ENCODE measurements around the gene FGD5. TPM values are rescaled to one million over a fixed set of nuclear protein-coding genes. Genes with fewer than 3 reads are reported as not detected.

Gene FGD5
- total RNA-seq (10 to 100 TPM; 12.1 to 21.9 TPM), polyA plus RNA-seq (ENCODE audit: insufficient read length in 2 of 2) (10 to 100 TPM; 12.0 to 14.3 TPM)
- long read RNA-seq, donor 1: 0 reads
- long read RNA-seq, donor 2: 0 reads
- long read RNA-seq, donor 3, partial matches to known transcripts: 0 of 2 reads
- long read RNA-seq, donor 3, other reads (novel, unspliced or antisense): 0 of 2 reads
- long read RNA-seq, donor 4, partial matches to known transcripts: 47 of 79 reads
- long read RNA-seq, donor 4, other reads (novel, unspliced or antisense): 27 of 79 reads

- Histone ChIP-seq H3K27ac (ENCODE audit: low read depth, low read length) (no peak within 1 kb of the TSS), H3K4me3 (ENCODE audit: low read depth, low read length) (no peak within 1 kb of the TSS), H3K4me1 (ENCODE audit: control insufficient read depth, insufficient read depth, low read length) (peaks cover 3% of the 10 kb centered on the region), H3K27me3 (ENCODE audit: control insufficient read depth, insufficient read depth, low read length) (peaks cover 2% of the 10 kb centered on the region), H3K36me3 (ENCODE audit: control insufficient read depth, insufficient read depth, low read length) (peaks cover 11% of the 10 kb centered on the region), H3K9me3 (ENCODE audit: control insufficient read depth, insufficient read depth, low read length) (no peaks in the 10 kb centered on the region)
- 88% methylated on average over 22 of the region's 25 CpGs for WGBS (ENCODE audit: insufficient coverage)
- DNase-seq (ENCODE audit: low read depth in 4 of 6, low spot score in 6 of 6): no peak
Observed at GRCh38 chr3:14818804-14819500, at the start of gene FGD5. TSS of gene FGD5 (plus strand) at chr3:14818962. CDS start at chr3:14819072, 110 bp downstream.

- no peaks in the 10 kb centered on the region for H3K36me3 ChIP-seq (ENCODE audit: control insufficient read depth, insufficient read depth, low read length)
- H3K27ac ChIP-seq (ENCODE audit: low read depth, low read length): no peak overlapping the region
- WGBS (ENCODE audit: insufficient coverage): 93% methylated on average over 10 of the region's 11 CpGs
- DNase-seq (ENCODE audit: low read depth in 4 of 6, low spot score in 6 of 6): no peak
- no peaks in the 10 kb centered on the region for H3K4me1 ChIP-seq (ENCODE audit: control insufficient read depth, insufficient read depth, low read length)
- H3K4me3 ChIP-seq (ENCODE audit: low read depth, low read length): no peak overlapping the region
- no peaks in the 10 kb centered on the region for H3K9me3 ChIP-seq (ENCODE audit: control insufficient read depth, insufficient read depth, low read length)
- H3K27me3 ChIP-seq (ENCODE audit: control insufficient read depth, insufficient read depth, low read length): no peaks in the 10 kb centered on the region
Observed at GRCh38 chr3:14769544-14770325, 49.0 kb upstream of the FGD5 start.

- DNase-seq (ENCODE audit: low read depth in 4 of 6, low spot score in 6 of 6): no peak
- 92% methylated on average over 7 of the region's 7 CpGs for WGBS (ENCODE audit: insufficient coverage)
- H3K27me3 ChIP-seq (ENCODE audit: control insufficient read depth, insufficient read depth, low read length): no peaks in the 10 kb centered on the region
Observed at GRCh38 chr3:14770591-14770990, 48.2 kb upstream of the FGD5 start.

GRCh38 chr3:14771593-14772497 is 46.9 kb upstream of the FGD5 start:
- Histone ChIP-seq H3K27ac (ENCODE audit: low read depth, low read length) (no peak overlapping the region), H3K36me3 (ENCODE audit: control insufficient read depth, insufficient read depth, low read length) (no peaks in the 10 kb centered on the region), H3K4me3 (ENCODE audit: low read depth, low read length) (no peak overlapping the region), H3K4me1 (ENCODE audit: control insufficient read depth, insufficient read depth, low read length) (no peaks in the 10 kb centered on the region), H3K27me3 (ENCODE audit: control insufficient read depth, insufficient read depth, low read length) (no peaks in the 10 kb centered on the region), H3K9me3 (ENCODE audit: control insufficient read depth, insufficient read depth, low read length) (no peaks in the 10 kb centered on the region)
- no peak for DNase-seq (ENCODE audit: low read depth in 4 of 6, low spot score in 6 of 6)
- 89% methylated on average over 11 of the region's 18 CpGs for WGBS (ENCODE audit: insufficient coverage)

More at GRCh38 chr3:14770591-14770990, 48.2 kb upstream of the FGD5 start:
- Histone ChIP-seq H3K9me3 (ENCODE audit: control insufficient read depth, insufficient read depth, low read length) (no peaks in the 10 kb centered on the region), H3K4me1 (ENCODE audit: control insufficient read depth, insufficient read depth, low read length) (no peaks in the 10 kb centered on the region), H3K27ac (ENCODE audit: low read depth, low read length) (no peak overlapping the region), H3K4me3 (ENCODE audit: low read depth, low read length) (no peak overlapping the region), H3K36me3 (ENCODE audit: control insufficient read depth, insufficient read depth, low read length) (no peaks in the 10 kb centered on the region)

- no peaks in the 10 kb centered on the region for H3K36me3 ChIP-seq (ENCODE audit: control insufficient read depth, insufficient read depth, low read length)
- H3K4me1 ChIP-seq (ENCODE audit: control insufficient read depth, insufficient read depth, low read length): no peaks in the 10 kb centered on the region
- no peaks in the 10 kb centered on the region for H3K9me3 ChIP-seq (ENCODE audit: control insufficient read depth, insufficient read depth, low read length)
- DNase-seq (ENCODE audit: low read depth in 4 of 6, low spot score in 6 of 6): no peak
- WGBS (ENCODE audit: insufficient coverage): 95% methylated on average over 8 of the region's 16 CpGs
- H3K27me3 ChIP-seq (ENCODE audit: control insufficient read depth, insufficient read depth, low read length): no peaks in the 10 kb centered on the region
- H3K4me3 ChIP-seq (ENCODE audit: low read depth, low read length): no peak overlapping the region
- H3K27ac ChIP-seq (ENCODE audit: low read depth, low read length): no peak overlapping the region
Observed at GRCh38 chr3:14772533-14773138, 46.1 kb upstream of the FGD5 start.

- Histone ChIP-seq H3K27me3 (ENCODE audit: control insufficient read depth, insufficient read depth, low read length) (no peaks in the 10 kb centered on the region), H3K36me3 (ENCODE audit: control insufficient read depth, insufficient read depth, low read length) (no peaks in the 10 kb centered on the region), H3K4me1 (ENCODE audit: control insufficient read depth, insufficient read depth, low read length) (no peaks in the 10 kb centered on the region), H3K4me3 (ENCODE audit: low read depth, low read length) (no peak overlapping the region), H3K27ac (ENCODE audit: low read depth, low read length) (no peak overlapping the region), H3K9me3 (ENCODE audit: control insufficient read depth, insufficient read depth, low read length) (no peaks in the 10 kb centered on the region)
- no peak for DNase-seq (ENCODE audit: low read depth in 4 of 6, low spot score in 6 of 6)
Observed at GRCh38 chr3:14773281-14773680, 45.5 kb upstream of the FGD5 start.

GRCh38 chr3:14773691-14774128 is 45.1 kb upstream of the FGD5 start:
- H3K36me3 ChIP-seq (ENCODE audit: control insufficient read depth, insufficient read depth, low read length): no peaks in the 10 kb centered on the region
- no peak overlapping the region for H3K4me3 ChIP-seq (ENCODE audit: low read depth, low read length)
- no peak for DNase-seq (ENCODE audit: low read depth in 4 of 6, low spot score in 6 of 6)
- H3K9me3 ChIP-seq (ENCODE audit: control insufficient read depth, insufficient read depth, low read length): no peaks in the 10 kb centered on the region
- H3K4me1 ChIP-seq (ENCODE audit: control insufficient read depth, insufficient read depth, low read length): no peaks in the 10 kb centered on the region
- 81% methylated on average over 6 of the region's 6 CpGs for WGBS (ENCODE audit: insufficient coverage)
- H3K27me3 ChIP-seq (ENCODE audit: control insufficient read depth, insufficient read depth, low read length): no peaks in the 10 kb centered on the region
- no peak overlapping the region for H3K27ac ChIP-seq (ENCODE audit: low read depth, low read length)

GRCh38 chr3:14774431-14774830 is 44.3 kb upstream of the FGD5 start:
- H3K4me1 ChIP-seq (ENCODE audit: control insufficient read depth, insufficient read depth, low read length): no peaks in the 10 kb centered on the region
- H3K27ac ChIP-seq (ENCODE audit: low read depth, low read length): no peak overlapping the region
- no peak overlapping the region for H3K4me3 ChIP-seq (ENCODE audit: low read depth, low read length)
- H3K36me3 ChIP-seq (ENCODE audit: control insufficient read depth, insufficient read depth, low read length): no peaks in the 10 kb centered on the region
- no peaks in the 10 kb centered on the region for H3K27me3 ChIP-seq (ENCODE audit: control insufficient read depth, insufficient read depth, low read length)
- no peaks in the 10 kb centered on the region for H3K9me3 ChIP-seq (ENCODE audit: control insufficient read depth, insufficient read depth, low read length)
- no peak for DNase-seq (ENCODE audit: low read depth in 4 of 6, low spot score in 6 of 6)
- 80% methylated on average over 11 of the region's 12 CpGs for WGBS (ENCODE audit: insufficient coverage)

GRCh38 chr3:14775011-14775410 is 43.8 kb upstream of the FGD5 start:
- DNase-seq (ENCODE audit: low read depth in 4 of 6, low spot score in 6 of 6): no peak
- no peaks in the 10 kb centered on the region for H3K27me3 ChIP-seq (ENCODE audit: control insufficient read depth, insufficient read depth, low read length)
- no peak overlapping the region for H3K4me3 ChIP-seq (ENCODE audit: low read depth, low read length)
- H3K27ac ChIP-seq (ENCODE audit: low read depth, low read length): no peak overlapping the region
- peaks cover 2% of the 10 kb centered on the region for H3K9me3 ChIP-seq (ENCODE audit: control insufficient read depth, insufficient read depth, low read length)
- 80% methylated on average over 2 of the region's 7 CpGs for WGBS (ENCODE audit: insufficient coverage)
- no peaks in the 10 kb centered on the region for H3K4me1 ChIP-seq (ENCODE audit: control insufficient read depth, insufficient read depth, low read length)
- H3K36me3 ChIP-seq (ENCODE audit: control insufficient read depth, insufficient read depth, low read length): no peaks in the 10 kb centered on the region

All from spinal cord (tissue), 10 donors.